NCI-H1930 (cell line): ENCODE results near the gene SLC17A5.
"Not testable (repeated sequence)": the region's sequence is repeated elsewhere in the genome, so short reads cannot be mapped to it uniquely, and the experiment has no call there.

Source experiments
- DNase-seq, 2 experiments: peaks; one replicate each; lab custom pipeline; 2025; lab: John Stamatoyannopoulos, UW

The SLC17A5 gene

GRCh38 chr6:73666393-73666792, 12.6 kb upstream of the SLC17A5 start:
- DNase-seq = no peak

- DNase-seq = no peak
These were observed 12.0 kb upstream of the SLC17A5 start for GRCh38 chr6:73665686-73666319.

- DNase-seq = no peak
These were observed 10.9 kb upstream of the SLC17A5 start for GRCh38 chr6:73664701-73665100.

GRCh38 chr6:73657201-73657600, 3.4 kb upstream of the SLC17A5 start:
- no peak for DNase-seq

GRCh38 chr6:73656531-73657145, 2.8 kb upstream of the SLC17A5 start:
- DNase-seq = no peak

GRCh38 chr6:73655341-73655917, 1.6 kb upstream of the SLC17A5 start:
- no peak for DNase-seq

GRCh38 chr6:73652637-73653570, 888 bp downstream of the SLC17A5 start:
- peak; percentile 27 to 47 for DNase-seq

- DNase-seq = no peak
These were observed 4.0 kb downstream of the SLC17A5 start for GRCh38 chr6:73649783-73650182.

- DNase-seq = no peak
These were observed 5.6 kb downstream of the SLC17A5 start for GRCh38 chr6:73648166-73648565.

- DNase-seq = no peak
These were observed 8.7 kb downstream of the SLC17A5 start for GRCh38 chr6:73644941-73645591.

GRCh38 chr6:73644030-73644429, 9.8 kb downstream of the SLC17A5 start:
- DNase-seq = no peak

- no peak for DNase-seq
These were observed 11.3 kb downstream of the SLC17A5 start for GRCh38 chr6:73642530-73642929.

GRCh38 chr6:73640179-73640750, 13.5 kb downstream of the SLC17A5 start:
- DNase-seq = no peak

- DNase-seq = no peak
These were observed 14.8 kb downstream of the SLC17A5 start for GRCh38 chr6:73639040-73639439.

- no peak for DNase-seq
These were observed 16.4 kb downstream of the SLC17A5 start for GRCh38 chr6:73637404-73637803.

GRCh38 chr6:73636048-73636447, 17.7 kb downstream of the SLC17A5 start:
- no peak for DNase-seq

GRCh38 chr6:73632346-73632745, 21.4 kb downstream of the SLC17A5 start:
- no peak for DNase-seq

- DNase-seq = no peak
These were observed 21.9 kb downstream of the SLC17A5 start for GRCh38 chr6:73631849-73632248.

GRCh38 chr6:73630401-73630800, 23.4 kb downstream of the SLC17A5 start:
- no peak for DNase-seq

- no peak for DNase-seq
These were observed 28.9 kb downstream of the SLC17A5 start for GRCh38 chr6:73624896-73625295.

- DNase-seq = not testable (repeated sequence)
These were observed 30.3 kb downstream of the SLC17A5 start for GRCh38 chr6:73623480-73623879.

GRCh38 chr6:73618082-73618481, 35.7 kb downstream of the SLC17A5 start:
- not testable (repeated sequence) for DNase-seq
